ENCODE data around the gene MLH3. TPM values are rescaled to one million over a fixed set of nuclear protein-coding genes. Genes with fewer than 3 reads are reported as not detected.

The MLH3 gene
- total RNA-seq (2014; rRNA removed; shearing (Covaris generic)) = 14.7 and 14.8 TPM in 2 replicates
- polyA plus RNA-seq (2016; fragmentation: Nextera tagmentation; extraction: Ambion mirVana) = 8.6 and 10.7 TPM in 2 replicates
- long read RNA-seq, partial matches to known transcripts = 6 of 7 reads
- long read RNA-seq, other reads (novel, unspliced or antisense) = 1 of 7 reads

DNA sequence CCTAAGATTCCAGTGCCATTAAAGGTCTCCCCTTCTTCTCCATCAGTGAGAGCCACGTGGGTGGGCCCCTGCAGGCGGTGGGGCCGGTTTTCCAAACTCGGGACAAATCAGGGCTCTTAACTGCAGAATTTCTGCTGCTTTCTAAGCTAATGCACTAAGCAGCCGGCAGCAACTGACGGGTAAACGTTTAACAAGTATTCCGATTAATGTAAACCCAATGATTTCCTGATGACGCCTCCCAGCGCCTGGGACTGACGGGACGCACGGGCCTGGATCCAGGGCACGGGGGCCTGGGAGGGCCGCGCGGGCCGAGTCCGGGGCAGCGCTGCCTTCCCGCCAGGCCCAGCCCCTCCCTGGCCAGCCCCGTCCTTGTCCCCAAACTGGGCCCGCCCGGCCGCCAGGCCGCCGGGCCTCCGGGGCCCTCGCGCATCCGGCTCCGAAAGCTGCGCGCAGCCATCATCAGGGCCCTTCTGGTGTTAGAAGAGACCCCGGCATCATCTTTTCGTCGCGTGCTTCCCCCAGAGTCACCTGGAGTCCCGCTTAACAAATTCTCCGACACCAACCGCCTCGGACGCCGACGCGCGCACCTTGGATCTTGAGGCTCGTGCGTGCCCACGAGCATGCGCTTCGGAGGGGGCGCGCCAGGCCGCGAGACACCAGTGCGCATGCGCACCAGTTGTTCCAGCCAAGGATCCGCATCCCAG is at the start of gene MLH3:
Gene MLH3 (minus strand): TSS at position 616 of the 704 bp plus-strand sequence. CDS start 1,812 bp downstream, outside the sequence.
- peak; percentile 97 for ATAC-seq
- TF ChIP-seq, protein P1, sequence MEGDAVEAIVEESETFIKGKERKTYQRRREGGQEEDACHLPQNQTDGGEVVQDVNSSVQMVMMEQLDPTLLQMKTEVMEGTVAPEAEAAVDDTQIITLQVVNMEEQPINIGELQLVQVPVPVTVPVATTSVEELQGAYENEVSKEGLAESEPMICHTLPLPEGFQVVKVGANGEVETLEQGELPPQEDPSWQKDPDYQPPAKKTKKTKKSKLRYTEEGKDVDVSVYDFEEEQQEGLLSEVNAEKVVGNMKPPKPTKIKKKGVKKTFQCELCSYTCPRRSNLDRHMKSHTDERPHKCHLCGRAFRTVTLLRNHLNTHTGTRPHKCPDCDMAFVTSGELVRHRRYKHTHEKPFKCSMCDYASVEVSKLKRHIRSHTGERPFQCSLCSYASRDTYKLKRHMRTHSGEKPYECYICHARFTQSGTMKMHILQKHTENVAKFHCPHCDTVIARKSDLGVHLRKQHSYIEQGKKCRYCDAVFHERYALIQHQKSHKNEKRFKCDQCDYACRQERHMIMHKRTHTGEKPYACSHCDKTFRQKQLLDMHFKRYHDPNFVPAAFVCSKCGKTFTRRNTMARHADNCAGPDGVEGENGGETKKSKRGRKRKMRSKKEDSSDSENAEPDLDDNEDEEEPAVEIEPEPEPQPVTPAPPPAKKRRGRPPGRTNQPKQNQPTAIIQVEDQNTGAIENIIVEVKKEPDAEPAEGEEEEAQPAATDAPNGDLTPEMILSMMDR (conservative IDR thresholded peaks at IDR 0.05; ENCODE audit: low read depth in 2 of 2) = no peak
- TF ChIP-seq, protein P2, sequence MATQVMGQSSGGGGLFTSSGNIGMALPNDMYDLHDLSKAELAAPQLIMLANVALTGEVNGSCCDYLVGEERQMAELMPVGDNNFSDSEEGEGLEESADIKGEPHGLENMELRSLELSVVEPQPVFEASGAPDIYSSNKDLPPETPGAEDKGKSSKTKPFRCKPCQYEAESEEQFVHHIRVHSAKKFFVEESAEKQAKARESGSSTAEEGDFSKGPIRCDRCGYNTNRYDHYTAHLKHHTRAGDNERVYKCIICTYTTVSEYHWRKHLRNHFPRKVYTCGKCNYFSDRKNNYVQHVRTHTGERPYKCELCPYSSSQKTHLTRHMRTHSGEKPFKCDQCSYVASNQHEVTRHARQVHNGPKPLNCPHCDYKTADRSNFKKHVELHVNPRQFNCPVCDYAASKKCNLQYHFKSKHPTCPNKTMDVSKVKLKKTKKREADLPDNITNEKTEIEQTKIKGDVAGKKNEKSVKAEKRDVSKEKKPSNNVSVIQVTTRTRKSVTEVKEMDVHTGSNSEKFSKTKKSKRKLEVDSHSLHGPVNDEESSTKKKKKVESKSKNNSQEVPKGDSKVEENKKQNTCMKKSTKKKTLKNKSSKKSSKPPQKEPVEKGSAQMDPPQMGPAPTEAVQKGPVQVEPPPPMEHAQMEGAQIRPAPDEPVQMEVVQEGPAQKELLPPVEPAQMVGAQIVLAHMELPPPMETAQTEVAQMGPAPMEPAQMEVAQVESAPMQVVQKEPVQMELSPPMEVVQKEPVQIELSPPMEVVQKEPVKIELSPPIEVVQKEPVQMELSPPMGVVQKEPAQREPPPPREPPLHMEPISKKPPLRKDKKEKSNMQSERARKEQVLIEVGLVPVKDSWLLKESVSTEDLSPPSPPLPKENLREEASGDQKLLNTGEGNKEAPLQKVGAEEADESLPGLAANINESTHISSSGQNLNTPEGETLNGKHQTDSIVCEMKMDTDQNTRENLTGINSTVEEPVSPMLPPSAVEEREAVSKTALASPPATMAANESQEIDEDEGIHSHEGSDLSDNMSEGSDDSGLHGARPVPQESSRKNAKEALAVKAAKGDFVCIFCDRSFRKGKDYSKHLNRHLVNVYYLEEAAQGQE (IDR thresholded peaks at IDR 0.05; ENCODE audit: unreplicated experiment) = no peak
- TF ChIP-seq EZH2phosphoT487 (IDR thresholded peaks at IDR 0.05; ENCODE audit: unreplicated experiment) = no peak
- TF ChIP-seq POLR2AphosphoS5 (IDR thresholded peaks at IDR 0.05; ENCODE audit: low read depth) = peak; percentile 92
- no peak for TF ChIP-seq CREB1 (CRISPR knock-in tag; IDR thresholded peaks at IDR 0.05; ENCODE audit: low read depth)
- no peak for TF ChIP-seq JUNB (IDR thresholded peaks at IDR 0.05; ENCODE audit: unreplicated experiment)
- TF ChIP-seq EZH2 (IDR thresholded peaks at IDR 0.05; ENCODE audit: low read depth, unreplicated experiment) = no peak
- no peak for TF ChIP-seq NANOG (IDR thresholded peaks at IDR 0.05; ENCODE audit: borderline replicate concordance)
- peaks cover 3% of the 10 kb centered on the region; the same call in 1 of the 2 replicates for H3K79me2 ChIP-seq (replicated peaks; ENCODE audit: insufficient read depth)
- H4K20me1 ChIP-seq (replicated peaks; ENCODE audit: insufficient read depth) = no peaks in the 10 kb centered on the region; the same call in 1 of the 2 replicates
- H3K4me1 Mint-ChIP-seq = no peaks in the 10 kb centered on the region; the same call in 2 of the 3 replicates
- peak within 1 kb of the TSS; percentile 81 for H3K4me2 ChIP-seq
- H2AFZ ChIP-seq = no peak within 1 kb of the TSS
- no peaks in the 10 kb centered on the region for H3F3A ChIP-seq (replicated peaks; ENCODE audit: low read depth)
- H3K9me2 ChIP-seq (ENCODE audit: insufficient read depth) = no peaks in the 10 kb centered on the region
- H3K4me3 Mint-ChIP-seq = peak within 1 kb of the TSS; percentile 82
- peaks cover 3% of the 10 kb centered on the region for H3K27me3 Mint-ChIP-seq (ENCODE audit: insufficient read depth, low read depth, poor library complexity)
- H3K27ac ChIP-seq (ENCODE audit: low read depth) = peak within 1 kb of the TSS; percentile 71
- peak within 1 kb of the TSS; percentile 87 for H3K27ac Mint-ChIP-seq
- no peaks in the 10 kb centered on the region for H3K27me3 ChIP-seq (ENCODE audit: insufficient read depth)
- H3K9me3 Mint-ChIP-seq = no peaks in the 10 kb centered on the region; the same call in 1 of the 3 replicates
- peak; percentile 97 for DNase-seq (ENCODE audit: low spot score)
- no peaks in the 10 kb centered on the region for H3K36me3 ChIP-seq (ENCODE audit: insufficient read depth)
- H3K4me1 ChIP-seq (ENCODE audit: insufficient read depth) = no peaks in the 10 kb centered on the region
- H3K36me3 Mint-ChIP-seq (ENCODE audit: low read depth) = no peaks in the 10 kb centered on the region
- H3K4me3 ChIP-seq = peak within 1 kb of the TSS; percentile 65

DNA sequence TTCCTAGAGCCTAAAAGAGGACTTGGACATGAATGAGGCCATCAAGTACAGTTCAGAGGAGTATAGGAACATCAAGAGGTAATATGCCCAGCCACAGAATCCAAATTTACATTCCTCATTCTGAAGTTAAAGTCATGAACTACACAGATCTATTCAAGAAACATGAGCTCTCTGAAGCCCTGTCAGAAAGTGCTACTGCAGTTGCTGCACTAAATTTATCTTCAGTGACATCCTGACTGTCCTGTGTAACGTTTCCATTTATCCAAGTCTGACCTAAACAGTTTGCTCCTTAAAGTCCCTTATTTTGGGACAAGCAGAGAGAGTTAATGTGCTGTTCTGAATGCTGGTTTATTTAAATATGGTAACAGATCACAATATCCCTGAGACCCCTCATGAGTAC is 47.4 kb upstream of the MLH3 start:
- no peaks in the 10 kb centered on the region for H3K4me1 ChIP-seq (ENCODE audit: insufficient read depth)
- H3K79me2 ChIP-seq (replicated peaks; ENCODE audit: insufficient read depth) = no peaks in the 10 kb centered on the region
- H4K20me1 ChIP-seq (replicated peaks; ENCODE audit: insufficient read depth) = peaks cover 4% of the 10 kb centered on the region; the same call in 1 of the 2 replicates
- no peak for ATAC-seq
- no peak overlapping the region for H3K27ac ChIP-seq (ENCODE audit: low read depth)
- no peaks in the 10 kb centered on the region for H3K4me1 Mint-ChIP-seq
- no peak overlapping the region for H3K27ac Mint-ChIP-seq
- peaks cover 76% of the 10 kb centered on the region for H3K36me3 Mint-ChIP-seq (ENCODE audit: low read depth)
- no peak for DNase-seq (ENCODE audit: low spot score)
- H3K27me3 ChIP-seq (ENCODE audit: insufficient read depth) = no peaks in the 10 kb centered on the region
- no peaks in the 10 kb centered on the region for H3K9me3 Mint-ChIP-seq
- H3K9me2 ChIP-seq (ENCODE audit: insufficient read depth) = no peaks in the 10 kb centered on the region
- H3K4me2 ChIP-seq = no peak overlapping the region
- no peaks in the 10 kb centered on the region; the same call in 1 of the 2 replicates for H3F3A ChIP-seq (replicated peaks; ENCODE audit: low read depth)
- no peak overlapping the region for H3K4me3 ChIP-seq
- H2AFZ ChIP-seq = no peak overlapping the region
- no peaks in the 10 kb centered on the region for H3K27me3 Mint-ChIP-seq (ENCODE audit: insufficient read depth, low read depth, poor library complexity)
- no peak overlapping the region for H3K4me3 Mint-ChIP-seq
- peaks cover 15% of the 10 kb centered on the region; the same call in 1 of the 2 replicates for H3K36me3 ChIP-seq (ENCODE audit: insufficient read depth)
- TF ChIP-seq, protein P1 (conservative IDR thresholded peaks at IDR 0.05; ENCODE audit: low read depth in 2 of 2) = no peak
